ENCODE data around the gene KCNA1.

The KCNA1 gene

DNA sequence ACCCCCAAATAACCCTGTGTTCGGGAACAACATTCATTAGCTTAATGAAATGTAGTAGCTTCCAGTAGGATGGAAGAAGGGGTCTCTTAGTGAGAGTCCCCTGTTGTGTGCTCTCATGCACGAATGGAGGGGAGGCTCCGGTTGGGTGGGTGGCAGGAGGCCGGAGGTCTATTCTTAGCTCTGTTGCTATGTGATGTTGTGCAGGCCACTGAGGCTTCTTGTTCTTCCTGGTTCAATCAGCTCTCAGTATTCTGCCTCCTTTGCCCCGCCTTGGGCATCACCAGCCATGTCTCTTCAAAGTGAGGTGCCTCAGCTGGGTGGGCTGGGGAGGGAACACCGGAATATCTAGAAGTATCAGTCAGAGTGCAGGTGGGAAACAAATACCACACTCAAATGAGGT is 50.8 kb downstream of the KCNA1 start:
- no peak for DNase-seq (ENCODE audit: low read depth)

DNA sequence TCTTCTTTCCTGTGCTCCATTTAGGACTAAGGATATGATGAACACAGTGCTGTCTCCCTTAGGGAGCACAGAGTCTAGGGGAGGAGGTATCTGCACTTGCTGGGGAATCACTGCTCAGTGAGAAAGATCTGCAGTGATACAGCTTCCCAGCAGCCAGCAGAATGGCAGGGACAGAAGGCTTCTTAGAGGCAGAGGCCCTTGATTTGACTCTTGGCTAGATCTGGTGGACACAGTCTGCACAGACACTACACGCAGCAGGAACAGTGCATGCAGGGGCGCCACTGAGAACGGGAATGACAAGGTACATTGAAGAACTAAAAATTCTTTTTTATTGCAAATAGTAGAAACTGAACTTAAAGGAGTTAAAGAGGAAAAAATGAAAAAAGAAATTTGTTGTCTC is 51.6 kb downstream of the KCNA1 start:
- no peak for DNase-seq (ENCODE audit: low read depth)

GRCh38 chr12:4962539-4963486 is 53.1 kb downstream of the KCNA1 start:
- DNase-seq (ENCODE audit: low read depth), result no peak

Data from activated T-cell treated with anti-CD3 and anti-CD28 coated beads for 48 hours (primary cell).